CD4-positive, alpha-beta T cell treated with Interleukin-17A for 4 hours (primary cell): ENCODE measurements around the gene COX10.
"Not testable (repeated sequence)": the region's sequence is repeated elsewhere in the genome, so short reads cannot be mapped to it uniquely, and the experiment has no call there.

ENCODE experiments used
- DNase-seq: peaks from one replicate; pipeline ENCODE4 v3.0.0-alpha.2; 2020; ENCODE audit warnings: mixed read lengths

The COX10 gene

DNA sequence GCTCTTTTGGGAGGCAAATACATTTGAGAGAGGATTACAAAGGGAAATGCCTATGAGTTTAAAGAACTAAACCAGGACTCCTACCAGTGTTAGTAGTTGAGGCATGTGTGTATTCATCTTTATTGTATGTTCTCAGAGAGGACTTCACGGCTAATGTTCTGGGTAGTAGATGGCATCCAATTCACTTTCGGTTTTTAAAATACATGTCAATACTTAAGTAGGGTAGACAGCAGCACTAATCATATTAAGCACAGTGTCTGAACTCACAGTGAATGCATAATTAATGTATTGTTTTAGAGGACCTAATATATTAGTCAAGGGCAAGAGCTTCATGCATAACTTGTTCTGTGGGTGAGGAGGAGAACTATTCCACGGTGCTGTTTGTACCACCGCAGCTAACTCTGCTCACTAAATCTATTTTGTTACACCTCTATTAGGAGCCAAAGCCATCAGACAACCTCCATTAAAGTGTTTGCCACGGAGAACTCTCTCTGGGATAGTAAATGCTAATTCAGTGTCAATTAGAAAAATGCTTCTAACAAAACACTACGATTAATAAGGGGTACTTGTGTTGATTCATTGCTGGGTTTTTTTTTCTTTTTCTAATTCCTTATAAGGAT lies 56.3 kb downstream of the COX10 start:
- DNase-seq, result no peak

DNA sequence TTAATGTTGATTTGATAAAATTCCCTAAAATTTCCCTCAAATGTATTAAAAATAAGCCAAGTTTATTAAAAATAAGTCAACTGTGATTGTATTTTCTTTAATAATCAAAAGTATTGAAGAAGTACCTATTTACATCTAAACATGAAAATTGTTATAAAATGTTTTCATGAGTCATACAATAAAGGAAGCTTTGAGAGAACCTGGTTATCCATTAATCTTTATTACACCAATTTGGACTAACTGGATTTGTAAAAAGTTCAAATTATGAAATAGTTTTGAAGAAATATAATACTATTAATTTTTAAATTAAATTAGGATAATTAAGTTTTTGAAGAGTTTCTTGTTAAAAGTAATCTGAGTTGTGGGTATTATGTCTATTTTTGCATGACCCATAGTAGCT lies 63.8 kb downstream of the COX10 start:
- DNase-seq, result no peak

DNA sequence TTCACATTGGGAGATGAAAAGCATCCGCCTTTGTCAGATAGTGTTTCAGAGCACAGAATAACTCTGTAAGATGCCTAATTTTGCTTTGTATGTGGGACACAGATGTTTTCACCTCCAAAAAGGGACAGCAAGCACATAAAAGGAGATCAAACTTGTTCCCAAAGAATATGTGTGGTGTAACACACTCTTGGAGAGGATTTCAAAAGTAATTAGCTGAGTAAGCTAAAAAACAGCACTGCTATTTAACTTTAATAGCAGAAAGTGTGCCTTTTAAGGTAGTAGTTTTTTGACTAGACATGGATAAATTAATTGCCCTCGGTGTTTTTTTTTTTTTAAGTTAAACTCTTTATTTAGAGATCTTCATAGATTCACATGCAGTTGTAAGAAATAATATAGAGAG lies 65.2 kb downstream of the COX10 start:
- no peak for DNase-seq

DNA sequence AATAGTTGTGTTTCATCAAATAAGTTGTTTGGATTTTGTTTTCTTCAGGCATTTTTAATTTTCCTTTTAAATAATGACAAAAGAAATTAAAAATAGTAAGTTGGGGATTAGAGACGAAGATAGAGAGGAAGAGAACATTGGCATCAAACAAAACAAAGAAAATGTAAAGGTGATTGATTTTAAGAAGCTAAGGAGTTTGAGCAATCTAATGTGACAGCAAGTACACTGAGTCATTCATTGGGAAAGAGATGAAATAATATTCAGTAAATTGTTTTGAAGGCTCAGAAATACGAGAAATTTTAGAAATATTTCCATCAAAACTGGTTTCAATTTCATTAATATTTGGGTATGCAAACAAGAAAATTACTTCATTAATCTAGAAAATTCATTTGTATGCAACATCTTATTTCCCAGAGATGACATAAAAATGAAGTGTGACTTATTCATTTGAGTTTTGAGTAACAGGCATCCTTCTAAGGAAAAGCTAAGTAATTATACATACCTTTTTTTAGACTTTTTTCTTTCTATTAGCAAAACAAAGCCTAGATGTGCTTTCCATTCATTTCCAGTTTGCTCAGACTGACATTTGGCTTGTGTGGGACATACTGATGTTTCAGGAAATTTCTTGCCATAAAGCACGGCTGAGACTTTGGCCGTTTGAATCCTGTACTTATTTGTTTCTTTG lies 66.7 kb downstream of the COX10 start:
- no peak for DNase-seq

DNA sequence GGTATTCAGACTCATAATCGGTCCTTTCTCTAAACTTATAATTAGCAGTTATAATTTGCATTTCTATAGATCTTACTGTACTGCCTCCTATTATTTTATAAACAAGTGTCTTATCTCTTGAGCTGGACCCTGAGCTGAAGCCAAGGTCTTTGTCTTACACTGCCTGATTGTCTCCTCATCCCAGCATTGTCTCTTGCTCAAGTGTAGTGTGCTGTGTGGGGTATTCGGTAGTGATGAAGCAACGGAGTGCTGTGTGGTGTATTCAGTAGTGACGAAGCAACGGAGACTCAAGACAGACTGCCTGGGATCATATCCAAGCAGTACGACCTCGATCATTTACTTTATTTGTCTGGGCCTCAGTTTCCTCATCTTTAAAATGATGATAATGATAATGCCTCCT lies 69.3 kb downstream of the COX10 start:
- no peak for DNase-seq

DNA sequence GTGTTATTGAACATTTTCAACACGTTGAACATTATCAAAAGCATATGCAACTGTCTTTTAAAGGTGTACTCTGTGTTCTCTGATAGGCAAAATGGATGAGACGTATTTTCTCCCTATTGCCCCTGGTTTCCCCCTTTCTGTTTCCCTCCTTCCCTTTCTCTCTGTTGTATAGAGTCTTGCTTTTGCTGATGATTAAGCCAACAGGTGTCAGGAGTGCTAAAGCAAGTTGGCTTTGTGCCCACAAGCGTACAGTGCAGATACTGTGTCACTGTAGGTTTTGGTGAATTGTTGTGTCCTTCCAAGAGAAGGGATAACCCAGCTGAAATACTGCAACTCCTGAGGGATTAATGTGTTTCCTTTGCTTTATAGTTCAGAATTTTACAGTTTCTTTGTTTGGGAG lies 74.4 kb downstream of the COX10 start:
- DNase-seq, result no peak

DNA sequence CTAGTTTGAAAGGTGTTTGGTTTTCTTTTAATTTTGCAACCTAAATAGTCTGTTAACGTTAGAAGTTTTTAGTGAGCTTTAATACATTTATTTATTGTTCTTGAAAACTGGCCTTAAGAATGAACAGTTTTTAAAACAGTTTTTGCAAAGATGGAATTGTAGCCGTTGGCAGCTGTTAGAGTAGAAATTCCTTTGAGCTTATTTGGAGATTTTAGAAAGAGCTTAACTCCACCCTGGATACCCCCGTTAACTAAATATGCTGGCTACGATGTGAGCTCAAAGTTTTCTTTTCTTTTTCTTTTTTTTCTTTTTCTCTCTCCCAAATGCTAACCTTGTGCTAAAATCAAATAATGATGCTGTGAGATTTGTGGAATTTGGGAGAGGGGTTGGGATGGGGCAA lies 75.2 kb downstream of the COX10 start:
- no peak for DNase-seq

DNA sequence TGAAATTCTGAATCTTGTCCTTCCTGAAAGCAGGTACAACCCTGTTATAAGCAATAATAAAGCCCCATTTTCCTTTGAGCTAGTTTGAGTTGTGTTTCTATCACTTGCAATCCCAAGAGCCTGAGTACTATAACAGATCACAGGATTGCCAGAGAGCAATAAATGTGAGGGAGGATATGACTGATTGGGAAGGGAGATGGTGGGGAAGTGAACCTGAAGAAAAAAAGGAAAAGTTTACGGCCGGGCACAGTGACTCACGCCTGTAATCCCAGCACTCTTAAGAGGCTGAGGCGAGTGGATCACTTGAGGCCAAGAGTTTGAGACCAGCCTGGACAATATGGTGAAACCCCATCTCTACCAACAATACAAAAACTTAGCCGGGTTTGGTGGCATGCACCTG lies 80.4 kb downstream of the COX10 start:
- no peak for DNase-seq

DNA sequence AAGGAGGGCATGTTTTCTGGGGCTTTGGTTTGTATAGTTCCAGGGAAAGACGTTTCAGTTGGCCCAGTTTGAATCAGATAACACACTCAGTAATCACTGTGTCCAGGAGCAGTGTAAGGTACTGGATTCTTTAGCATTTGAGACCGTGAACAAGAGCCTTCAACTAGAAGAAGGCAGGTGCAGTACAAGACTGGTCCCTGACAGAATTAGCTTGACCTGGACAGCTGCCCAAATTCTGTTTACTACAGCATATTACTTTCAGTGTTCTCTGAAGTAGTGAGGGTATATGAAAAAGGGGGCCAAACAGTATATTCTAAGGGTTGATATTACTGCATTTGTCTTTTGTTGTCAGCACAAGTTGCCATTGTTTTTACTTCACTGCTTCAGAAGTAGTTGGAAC lies 81.3 kb downstream of the COX10 start:
- no peak for DNase-seq

DNA sequence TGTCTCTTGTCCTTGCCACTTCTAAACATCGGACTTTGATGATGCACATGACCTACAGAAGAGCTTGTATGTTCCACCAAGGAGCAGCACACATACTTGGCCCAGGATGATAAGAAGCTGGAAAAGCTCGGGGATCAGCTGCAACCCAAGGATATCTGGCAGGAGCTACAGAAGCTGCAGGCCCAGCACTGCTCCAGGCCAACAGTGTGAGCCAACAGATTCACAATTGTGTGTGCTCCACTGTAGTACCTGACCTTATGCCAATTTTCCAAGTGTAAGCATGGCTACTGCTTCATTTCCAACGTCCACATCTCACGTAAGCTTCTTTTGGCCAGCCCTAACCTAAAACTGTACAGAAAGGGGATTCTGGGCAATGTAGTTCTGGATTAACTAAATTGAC lies 83.4 kb downstream of the COX10 start:
- no peak for DNase-seq

DNA sequence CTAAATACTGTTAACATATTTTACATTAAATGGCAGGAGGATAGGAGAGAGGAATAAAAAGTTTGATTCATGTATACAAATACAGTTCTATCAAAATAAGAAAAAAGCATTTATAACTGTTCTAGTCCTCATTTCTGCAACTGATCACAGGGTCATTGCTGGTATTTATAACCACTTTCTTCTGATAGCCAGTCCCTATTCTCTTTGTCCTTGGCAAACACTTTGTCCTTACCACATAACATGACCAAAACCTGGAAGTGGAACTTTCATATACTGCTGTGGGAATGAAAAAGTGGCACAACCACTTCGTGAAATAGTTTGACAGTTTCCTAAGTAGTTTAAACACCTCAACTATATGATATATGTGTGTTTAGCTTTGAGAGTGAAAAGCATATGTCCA lies 84.1 kb downstream of the COX10 start:
- DNase-seq, result no peak

DNA sequence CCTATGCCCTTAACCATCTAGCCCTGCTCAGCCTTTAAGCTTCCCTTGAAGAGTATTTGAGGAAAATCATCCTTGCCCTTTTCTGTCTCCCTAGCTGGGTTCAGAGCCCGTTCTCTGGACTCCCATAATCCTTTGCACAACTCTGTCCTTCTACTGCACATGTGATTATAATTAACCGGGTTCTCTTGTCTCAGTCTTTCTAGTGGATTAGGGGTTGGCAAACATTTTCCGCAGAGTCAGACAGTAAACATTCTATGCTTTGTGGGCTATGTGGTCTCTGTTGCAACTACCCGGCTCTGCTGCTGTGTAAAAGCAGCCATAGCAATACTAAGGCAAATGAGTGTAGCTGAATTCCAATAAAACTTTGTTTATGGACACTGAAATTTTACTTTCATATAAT lies 87.4 kb downstream of the COX10 start:
- no peak for DNase-seq

DNA sequence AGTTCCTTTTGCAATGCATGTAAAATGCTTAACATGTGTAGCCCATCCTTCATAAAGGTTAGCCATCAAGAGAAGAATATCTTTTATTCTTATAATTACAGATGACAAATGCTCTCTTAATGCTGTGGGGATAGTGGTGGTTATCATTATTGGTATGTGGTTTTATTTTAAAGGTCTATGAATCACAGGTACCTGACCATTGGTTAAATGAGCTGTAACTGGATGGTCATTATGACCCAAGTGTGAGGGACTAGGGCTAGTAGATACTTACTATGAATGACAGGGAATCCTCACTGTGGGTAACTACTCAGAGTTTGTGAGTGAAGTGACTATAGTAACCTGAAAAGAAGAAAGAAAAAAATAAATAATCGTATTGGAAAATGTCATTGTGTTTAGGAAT lies 88.5 kb downstream of the COX10 start:
- no peak for DNase-seq

DNA sequence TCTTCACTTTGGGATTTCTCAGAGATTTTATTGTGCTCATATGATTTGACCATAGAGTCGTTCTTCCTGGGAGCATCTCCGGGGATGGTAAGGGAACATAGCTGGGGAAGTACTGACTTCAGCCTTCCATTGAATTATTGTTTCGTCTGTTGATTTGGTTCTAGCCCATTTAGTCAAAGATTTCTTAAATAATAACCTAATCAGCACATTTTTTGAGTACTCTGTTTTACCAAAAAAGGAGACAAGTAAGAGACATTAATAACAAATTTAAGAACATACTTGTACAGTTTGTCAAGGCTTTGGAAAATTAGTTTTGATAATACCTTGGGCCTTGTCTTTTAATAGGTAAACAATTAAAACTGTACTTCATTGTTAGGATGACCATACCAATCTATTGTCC lies 89.4 kb downstream of the COX10 start:
- no peak for DNase-seq

DNA sequence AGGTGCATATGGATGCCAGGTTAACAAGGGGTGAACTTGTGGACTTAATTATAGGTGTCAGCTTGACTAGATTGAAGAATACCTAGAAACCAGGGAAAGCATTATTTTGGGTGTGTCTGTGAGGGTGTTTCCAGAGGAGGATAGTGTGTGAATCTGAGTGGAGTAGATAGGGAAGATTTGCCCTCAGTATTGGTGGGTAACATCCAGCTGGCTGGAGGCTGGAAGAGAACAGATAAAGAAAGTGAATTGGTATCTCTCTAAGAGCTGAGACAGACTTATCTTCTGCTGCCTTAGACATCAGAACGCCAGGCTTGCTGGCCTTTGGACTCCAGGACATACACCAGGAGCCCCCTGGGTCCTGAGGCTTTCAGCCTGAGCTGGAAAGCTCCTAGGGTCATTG lies 92.1 kb downstream of the COX10 start:
- DNase-seq, result no peak

DNA sequence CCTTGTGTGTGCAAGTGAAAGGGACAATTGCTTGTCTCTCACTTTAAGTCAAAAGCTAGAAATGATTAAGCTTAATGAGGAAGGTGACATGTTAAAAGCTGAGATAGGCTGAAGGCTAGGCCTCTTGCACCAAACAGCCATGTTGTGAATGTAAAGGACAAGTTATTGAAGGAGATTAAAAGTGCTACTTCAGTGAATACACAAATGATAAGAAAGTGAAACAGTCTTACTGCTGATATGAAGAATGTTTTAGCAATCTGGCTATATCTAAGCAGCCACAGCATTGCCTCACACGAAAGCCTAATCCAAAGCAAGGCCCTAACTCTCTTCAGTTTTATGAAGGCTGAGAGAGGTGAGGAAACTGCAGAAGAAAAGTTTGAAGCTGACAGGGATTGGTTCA lies 96.3 kb downstream of the COX10 start:
- no peak for DNase-seq

DNA sequence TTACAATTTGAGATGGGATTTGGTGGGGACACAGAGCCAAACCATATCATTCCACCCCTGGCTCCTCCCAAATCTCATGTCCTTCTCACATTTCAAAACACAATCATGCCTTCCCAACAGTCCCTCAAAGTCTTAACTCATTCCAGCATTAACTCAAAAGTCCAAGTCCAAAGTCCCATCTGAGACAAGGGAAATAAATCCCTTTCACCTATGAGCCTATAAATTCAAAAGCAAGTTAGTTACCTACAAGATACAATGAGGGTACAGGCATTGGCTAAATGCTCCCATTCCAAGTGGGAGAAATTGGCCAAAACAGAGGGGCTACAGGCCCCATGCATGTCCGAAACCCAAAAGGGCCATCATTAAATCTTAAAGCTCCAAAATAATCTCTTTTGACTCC lies 98.5 kb downstream of the COX10 start:
- DNase-seq, result not testable (repeated sequence)

DNA sequence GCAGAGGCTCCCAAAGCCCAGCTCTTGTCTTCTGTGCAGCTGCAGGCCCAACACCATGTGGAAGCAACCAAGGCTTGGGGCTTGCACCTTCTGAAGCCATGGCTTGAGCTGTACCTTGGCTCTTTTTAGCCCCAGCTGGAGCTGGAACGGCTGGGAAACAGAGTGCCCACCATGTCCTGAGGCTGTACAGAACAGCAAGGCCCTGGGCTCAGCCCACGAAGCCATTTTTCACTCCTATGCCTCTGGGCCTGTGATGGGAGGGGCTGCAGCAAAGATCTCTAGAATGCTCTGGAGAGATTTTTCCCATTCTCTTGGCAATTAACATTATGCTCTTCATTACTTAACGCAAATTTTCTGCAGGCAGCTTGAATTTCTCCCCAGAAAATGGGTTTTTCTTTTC lies 99.3 kb downstream of the COX10 start:
- no peak for DNase-seq

DNA sequence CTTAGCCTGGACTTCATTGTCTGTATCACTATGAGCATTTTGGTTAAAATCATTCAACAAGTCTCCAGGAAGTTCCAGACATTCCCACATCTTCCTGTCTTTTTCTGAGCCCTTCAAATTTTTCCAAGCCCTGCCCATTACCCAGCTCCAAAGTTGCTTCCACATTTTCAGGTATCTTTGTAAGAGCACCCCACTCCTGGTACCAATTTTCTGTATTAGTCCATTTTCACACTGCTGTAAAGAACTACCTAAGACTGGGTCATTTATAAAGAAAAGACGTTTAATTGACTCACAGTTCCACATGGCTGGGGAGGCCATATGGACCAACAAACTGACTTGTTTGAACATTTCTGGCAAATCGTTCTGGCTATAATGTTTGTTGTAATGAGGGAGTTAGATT lies 100.0 kb downstream of the COX10 start:
- no peak for DNase-seq

DNA sequence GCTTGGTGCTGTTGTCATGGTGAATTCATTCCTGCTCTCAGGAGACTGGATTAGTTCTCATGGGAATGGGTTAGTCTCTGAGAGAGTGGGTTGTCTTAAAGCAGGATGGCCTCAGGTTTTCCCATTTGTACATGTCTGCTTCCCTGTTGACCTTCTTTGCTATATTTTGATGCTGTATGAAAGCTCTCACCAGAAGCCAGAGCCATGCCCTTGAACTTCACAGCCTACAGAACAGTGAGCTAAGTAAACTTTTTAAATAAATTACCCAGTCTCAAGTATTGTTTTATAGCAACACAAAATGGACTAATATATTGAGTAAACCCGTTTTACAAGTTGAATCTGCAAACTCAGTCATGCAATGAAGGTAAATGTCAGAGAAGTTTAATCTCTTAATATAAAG lies 100.6 kb downstream of the COX10 start:
- no peak for DNase-seq

DNA sequence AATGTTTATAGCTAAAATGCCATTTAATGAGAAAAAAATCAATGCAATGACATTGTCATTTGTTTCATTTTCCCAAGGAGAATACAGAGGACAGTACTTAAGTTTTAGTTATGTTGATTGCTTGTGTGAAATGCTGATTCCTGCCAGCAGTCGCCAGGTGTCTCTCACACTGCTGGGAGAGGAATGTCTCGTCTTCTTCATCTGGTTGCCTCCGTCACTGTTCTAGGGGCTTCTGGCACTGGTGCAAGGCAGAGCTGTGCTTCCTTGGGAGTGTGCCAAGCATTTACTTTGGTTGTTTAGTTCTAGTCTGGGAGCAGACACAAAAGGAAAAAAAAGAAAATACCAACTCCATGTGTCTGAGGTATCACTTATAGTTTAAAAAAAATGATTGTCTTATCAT lies 107.7 kb downstream of the COX10 start:
- not testable (repeated sequence) for DNase-seq

DNA sequence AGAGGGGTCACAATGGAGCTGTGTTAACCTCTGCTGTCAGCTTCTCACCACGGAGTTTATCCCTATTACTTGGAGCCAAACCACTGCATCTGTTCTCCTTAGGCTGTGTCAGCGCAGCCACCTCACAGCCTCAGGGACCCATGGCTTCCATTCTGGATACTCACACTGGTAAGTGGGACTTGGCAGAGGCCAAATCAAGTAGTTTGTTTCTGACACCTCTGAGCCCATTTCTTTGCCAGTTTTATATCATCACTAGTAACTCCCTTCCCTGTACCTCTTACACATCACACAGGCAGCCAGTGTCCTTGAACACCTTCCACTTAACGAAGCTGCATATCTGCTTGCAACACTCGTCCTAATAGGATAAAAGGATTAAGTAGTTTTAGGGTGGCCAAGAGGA lies 108.5 kb downstream of the COX10 start:
- not testable (repeated sequence) for DNase-seq

DNA sequence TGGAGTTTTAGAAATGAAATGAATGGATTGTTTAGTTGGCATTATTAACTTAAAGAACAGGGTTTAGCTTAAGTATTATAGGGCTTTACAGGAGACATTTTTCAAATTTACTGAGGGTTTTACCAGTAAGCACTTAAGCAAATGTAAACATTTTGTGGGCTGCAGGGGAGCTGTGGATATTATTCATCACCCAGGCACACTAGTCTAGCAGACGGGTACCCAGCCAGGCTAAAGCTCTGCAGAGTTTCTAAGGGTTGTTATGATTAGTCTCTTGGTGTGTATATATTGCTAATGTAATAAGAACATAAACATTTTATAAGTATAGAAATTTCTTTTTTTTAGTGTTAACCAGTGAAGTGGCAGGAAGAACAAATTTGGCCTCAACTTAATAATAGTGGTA lies 110.6 kb downstream of the COX10 start:
- DNase-seq, result not testable (repeated sequence)

DNA sequence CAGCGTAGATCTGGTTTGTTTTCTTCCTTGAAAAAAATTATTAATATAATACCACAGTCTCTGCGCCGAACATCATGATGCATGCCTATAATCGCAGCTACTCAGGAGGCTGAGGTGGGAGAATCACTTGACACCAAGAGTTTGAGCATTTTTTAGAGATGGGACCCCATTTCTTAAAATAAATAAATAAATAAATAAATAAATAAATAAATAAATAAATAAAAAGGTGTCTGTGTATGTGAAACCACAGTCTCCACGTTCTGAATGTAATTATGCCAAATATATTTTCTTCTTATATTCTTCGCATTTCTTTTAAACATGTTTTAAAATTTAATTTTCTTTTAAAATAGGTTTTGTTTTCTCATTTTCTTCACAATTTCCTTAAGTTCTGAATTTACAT lies 112.8 kb downstream of the COX10 start:
- not testable (repeated sequence) for DNase-seq

DNA sequence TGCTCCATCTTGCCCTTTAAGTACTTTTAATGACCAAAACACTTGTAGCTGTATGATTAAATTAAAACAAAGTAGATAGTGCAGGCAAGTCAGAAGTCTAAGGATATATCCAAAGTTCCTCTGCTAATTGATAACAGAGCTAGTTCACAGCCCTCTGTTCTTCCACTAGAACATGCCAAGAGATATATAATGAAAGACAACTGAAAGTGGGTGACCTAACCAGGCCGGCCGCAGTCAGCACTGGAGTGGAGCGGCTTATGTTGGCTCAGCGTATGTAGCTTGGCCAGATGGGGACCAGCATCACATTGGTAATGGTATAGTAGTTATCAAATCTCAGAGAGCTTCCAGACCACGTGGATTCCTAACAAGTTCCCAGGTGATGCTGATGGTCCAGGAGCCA lies 115.2 kb downstream of the COX10 start:
- DNase-seq, result not testable (repeated sequence)
